DOHH2 (cell line): ENCODE results near the gene WDR49.

Source experiments
- H3F3A ChIP-seq: fragments of 200-600 bp; sonication (generic), shearing (Covaris generic); 2 replicates; pipeline ENCODE4 v1.6.0; 2016; ENCODE audit warnings: antibody characterized with exemption, mild to moderate bottlenecking; ENCODE audit not compliant: control insufficient read depth, insufficient read depth
- H3K27ac ChIP-seq: fragments of 200-600 bp; sonication (generic); 2 replicates; pipeline ENCODE4 v1.5.1; 2014; ENCODE audit warnings: low read depth, mild to moderate bottlenecking, low read length, moderate library complexity
- H3K27me3 ChIP-seq: fragments of 200-600 bp; sonication (generic); 2 replicates; pipeline ENCODE4 v1.6.1; 2014; ENCODE audit warnings: mild to moderate bottlenecking, low read length, mixed read lengths; ENCODE audit not compliant: control insufficient read depth
- H3K36me3 ChIP-seq: fragments of 200-600 bp; sonication (generic); 2 replicates; pipeline ENCODE4 v1.6.1; 2014; ENCODE audit warnings: mild to moderate bottlenecking, low read length, moderate library complexity, mixed read lengths; ENCODE audit not compliant: control insufficient read depth
- H3K4me1 ChIP-seq: fragments of 200-600 bp; sonication (generic); 2 replicates; pipeline ENCODE4 v1.6.1; 2014; ENCODE audit warnings: mild to moderate bottlenecking, low read length, mixed read lengths; ENCODE audit not compliant: control insufficient read depth
- H3K4me2 ChIP-seq: fragments of 200-600 bp; sonication (generic); 2 replicates; pipeline ENCODE4 v1.6.0; 2014; ENCODE audit warnings: mild to moderate bottlenecking, low read length, moderate library complexity
- H3K4me3 ChIP-seq: fragments of 200-600 bp; sonication (generic); 2 replicates; pipeline ENCODE4 v1.5.1; 2014; ENCODE audit warnings: mild to moderate bottlenecking, low read length, mixed read lengths
- H3K79me2 ChIP-seq: fragments of 200-600 bp; sonication (generic); 2 replicates; pipeline ENCODE4 v1.6.1; 2014; ENCODE audit warnings: mild to moderate bottlenecking, low read length, mixed read lengths; ENCODE audit not compliant: control insufficient read depth
- H3K9me2 ChIP-seq: fragments of 200-600 bp; sonication (generic); replicated peaks from 2 replicates; pipeline ENCODE4 v1.6.1; 2014; ENCODE audit warnings: mild to moderate bottlenecking, low read length, mixed read lengths; ENCODE audit not compliant: control insufficient read depth
- H3K9me3 ChIP-seq: fragments of 200-600 bp; sonication (generic); 2 replicates; pipeline ENCODE4 v1.6.1; 2014; ENCODE audit warnings: antibody characterized with exemption, low read length, mixed read lengths; ENCODE audit not compliant: control insufficient read depth, insufficient read depth
- H4K20me1 ChIP-seq: fragments of 200-600 bp; sonication (generic); 2 replicates; pipeline ENCODE4 v1.6.0; 2014; ENCODE audit warnings: low read depth, mild to moderate bottlenecking, antibody characterized with exemption, low read length, moderate library complexity; ENCODE audit not compliant: control insufficient read depth, insufficient read depth
- EZH2phosphoT487 ChIP-seq: fragments of 200-600 bp; sonication (generic); IDR thresholded peaks from 2 replicates; pipeline ENCODE4 v1.6.1; 2017; ENCODE audit warnings: borderline replicate concordance, mild to moderate bottlenecking, antibody characterized with exemption, low read length, moderate library complexity, mixed read lengths
- TF ChIP-seq, protein P1 (sequence below): fragments of 200-600 bp; sonication (generic); IDR thresholded peaks from one replicate; pipeline ENCODE4 v1.5.1; 2014; ENCODE audit warnings: antibody characterized with exemption, mild to moderate bottlenecking, low read depth, low read length; ENCODE audit not compliant: poor library complexity, severe bottlenecking

The WDR49 gene

DNA sequence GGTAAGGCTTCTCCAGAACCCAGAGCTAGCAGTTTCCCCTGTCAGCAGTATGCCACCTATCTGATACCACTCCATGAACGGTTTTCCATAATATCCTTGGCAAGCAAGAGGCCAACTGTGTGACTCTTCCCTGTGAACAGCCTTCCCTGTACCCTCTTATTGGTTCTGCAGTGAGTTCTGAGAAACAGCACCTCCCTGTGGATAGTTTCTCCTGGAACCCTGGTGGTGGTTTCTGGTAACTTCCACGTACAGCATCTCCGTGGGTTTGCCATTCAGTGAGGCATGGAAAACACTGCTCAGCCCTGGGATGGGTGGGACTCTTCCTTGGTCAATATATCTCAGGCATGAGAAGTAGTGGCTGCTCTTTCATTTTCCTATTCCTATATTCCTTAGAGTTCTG is 160.5 kb downstream of the WDR49 start:
- Histone ChIP-seq H3F3A (no peaks in the 10 kb centered on the region), H3K27ac (no peak overlapping the region), H3K4me3 (no peak overlapping the region), H3K4me1 (peaks cover 25% of the 10 kb centered on the region), H3K79me2 (no peaks in the 10 kb centered on the region), H3K9me2 (no peaks in the 10 kb centered on the region), H4K20me1 (no peaks in the 10 kb centered on the region), H3K4me2 (no peak overlapping the region), H3K27me3 (no peaks in the 10 kb centered on the region), H3K9me3 (no peaks in the 10 kb centered on the region), H3K36me3 (no peaks in the 10 kb centered on the region)
- TF ChIP-seq, protein P1, sequence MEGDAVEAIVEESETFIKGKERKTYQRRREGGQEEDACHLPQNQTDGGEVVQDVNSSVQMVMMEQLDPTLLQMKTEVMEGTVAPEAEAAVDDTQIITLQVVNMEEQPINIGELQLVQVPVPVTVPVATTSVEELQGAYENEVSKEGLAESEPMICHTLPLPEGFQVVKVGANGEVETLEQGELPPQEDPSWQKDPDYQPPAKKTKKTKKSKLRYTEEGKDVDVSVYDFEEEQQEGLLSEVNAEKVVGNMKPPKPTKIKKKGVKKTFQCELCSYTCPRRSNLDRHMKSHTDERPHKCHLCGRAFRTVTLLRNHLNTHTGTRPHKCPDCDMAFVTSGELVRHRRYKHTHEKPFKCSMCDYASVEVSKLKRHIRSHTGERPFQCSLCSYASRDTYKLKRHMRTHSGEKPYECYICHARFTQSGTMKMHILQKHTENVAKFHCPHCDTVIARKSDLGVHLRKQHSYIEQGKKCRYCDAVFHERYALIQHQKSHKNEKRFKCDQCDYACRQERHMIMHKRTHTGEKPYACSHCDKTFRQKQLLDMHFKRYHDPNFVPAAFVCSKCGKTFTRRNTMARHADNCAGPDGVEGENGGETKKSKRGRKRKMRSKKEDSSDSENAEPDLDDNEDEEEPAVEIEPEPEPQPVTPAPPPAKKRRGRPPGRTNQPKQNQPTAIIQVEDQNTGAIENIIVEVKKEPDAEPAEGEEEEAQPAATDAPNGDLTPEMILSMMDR = peak; percentile 65
- no peak for TF ChIP-seq EZH2phosphoT487

DNA sequence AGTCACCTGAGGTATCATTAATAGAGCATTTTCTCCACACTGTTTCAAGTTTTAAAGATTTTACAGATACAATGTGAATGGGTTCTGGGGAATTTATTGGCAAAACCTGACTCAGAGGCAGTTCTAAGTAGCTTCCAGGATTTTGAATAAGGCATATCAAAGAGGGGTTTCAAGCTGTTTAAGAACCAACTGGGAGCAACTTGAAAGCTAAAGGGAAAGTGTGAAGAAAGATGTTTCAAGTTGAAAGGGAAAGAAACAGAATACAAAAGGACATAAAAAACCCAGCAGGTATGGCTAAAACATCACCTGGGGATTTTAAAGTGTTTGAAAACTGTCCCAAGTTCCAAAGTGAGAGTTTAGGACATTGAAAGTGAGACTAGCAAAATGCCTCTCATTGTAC is 162.1 kb downstream of the WDR49 start:
- no peaks in the 10 kb centered on the region for H3K27me3 ChIP-seq
- no peaks in the 10 kb centered on the region for H3K9me2 ChIP-seq
- H3K4me1 ChIP-seq = peaks cover 25% of the 10 kb centered on the region
- peak overlapping the region; percentile 76; the same call in 1 of the 2 replicates for H3K4me2 ChIP-seq
- H3K79me2 ChIP-seq = no peaks in the 10 kb centered on the region
- no peak overlapping the region for H3K4me3 ChIP-seq
- H3K9me3 ChIP-seq = no peaks in the 10 kb centered on the region
- H3K36me3 ChIP-seq = no peaks in the 10 kb centered on the region
- H3F3A ChIP-seq = no peaks in the 10 kb centered on the region
- TF ChIP-seq EZH2phosphoT487 = no peak
- TF ChIP-seq, protein P1 = no peak
- no peak overlapping the region for H3K27ac ChIP-seq
- H4K20me1 ChIP-seq = no peaks in the 10 kb centered on the region

DNA sequence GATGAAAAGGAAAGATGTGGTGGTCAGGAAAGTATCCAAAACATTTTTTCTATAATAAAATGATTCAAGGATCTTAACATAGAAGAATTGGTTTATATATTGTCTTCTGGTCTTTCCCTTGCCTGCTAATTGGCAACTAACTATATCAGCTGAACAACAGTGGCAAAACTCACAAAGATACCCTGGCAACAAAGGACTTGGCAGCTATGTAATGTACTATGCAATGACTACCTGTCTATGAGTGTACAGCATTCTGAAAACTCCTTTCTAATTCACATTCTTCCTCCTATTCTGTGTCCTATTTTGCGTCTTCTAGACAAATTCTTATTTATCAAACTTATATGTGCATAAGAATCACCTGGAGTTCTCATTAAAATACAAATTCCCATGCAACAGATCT is 164.2 kb downstream of the WDR49 start:
- Histone ChIP-seq H3K4me2 (peak overlapping the region; percentile 76; the same call in 1 of the 2 replicates), H3K27ac (no peak overlapping the region), H3K4me1 (peaks cover 25% of the 10 kb centered on the region), H3K79me2 (no peaks in the 10 kb centered on the region), H3F3A (no peaks in the 10 kb centered on the region), H3K36me3 (no peaks in the 10 kb centered on the region), H3K9me3 (no peaks in the 10 kb centered on the region), H3K9me2 (no peaks in the 10 kb centered on the region), H3K27me3 (no peaks in the 10 kb centered on the region), H3K4me3 (0 out of 2 replicates have a peak overlapping the region, but pooled peaks have one; percentile 31), H4K20me1 (no peaks in the 10 kb centered on the region)
- no peak for TF ChIP-seq EZH2phosphoT487
- TF ChIP-seq, protein P1 = no peak
